ENCODE measurements around the gene HOXC9. TPM values are rescaled to one million over a fixed set of nuclear protein-coding genes. Genes with fewer than 3 reads are reported as not detected.
A peak's percentile ranks its signal among the peaks of the same experiment; 100 is the strongest.

Gene HOXC9
- total and polyA plus RNA-seq, 10 donors = 0.05 TPM; not detected in 9

- 7 to 11% (median 10%) methylated on average over 37 to 38 of the region's 38 CpGs for WGBS, 5 donors
- intact Hi-C loops (cut with DNase I; ENCODE audit: low total_unique reads) = no loop called here
- Histone ChIP-seq H3K36me3 (no peaks in the 10 kb centered on the region), H3K4me3 (no peak overlapping the region), H3K27ac (no peak overlapping the region), H3K4me1 (peaks cover 0 to 53% (median 29%) of the 10 kb centered on the region in 6 donors), H3K27me3 (replicated peaks in 1 of 7) (peaks cover 19 to 100% (median 100%) of the 10 kb centered on the region in 7 donors), H3K9me3 (no peaks in the 10 kb centered on the region)
- DNase-seq = peak; percentile 42
- TF ChIP-seq POLR2AphosphoS5 (IDR thresholded peaks at IDR 0.05) = no peak
- no peak for TF ChIP-seq CTCF (IDR thresholded peaks at IDR 0.05 in 8 of 11, conservative IDR thresholded peaks at IDR 0.05 in 3 of 11)
- TF ChIP-seq POLR2A (IDR thresholded peaks at IDR 0.05) = no peak
Observed at GRCh38 chr12:53963434-53964314, 36.3 kb upstream of the HOXC9 start.

- DNase-seq = no peak
- no peak overlapping the region for H3K27ac ChIP-seq
- H3K9me3 ChIP-seq = no peaks in the 10 kb centered on the region
- WGBS, 5 donors = 0 to 11% (median 4%) methylated on average over 2 of the region's 2 CpGs
- H3K27me3 ChIP-seq (replicated peaks in 1 of 7) = peaks cover 19 to 100% (median 99%) of the 10 kb centered on the region in 7 donors
- intact Hi-C loops (cut with DNase I; ENCODE audit: low total_unique reads) = no loop called here
- no peak overlapping the region for H3K4me3 ChIP-seq
- H3K4me1 ChIP-seq = peaks cover 0 to 53% (median 29%) of the 10 kb centered on the region in 6 donors
- TF ChIP-seq POLR2A (IDR thresholded peaks at IDR 0.05) = no peak
- no peak for TF ChIP-seq POLR2AphosphoS5 (IDR thresholded peaks at IDR 0.05)
- no peak for TF ChIP-seq CTCF (IDR thresholded peaks at IDR 0.05 in 8 of 11, conservative IDR thresholded peaks at IDR 0.05 in 3 of 11)
- H3K36me3 ChIP-seq = no peaks in the 10 kb centered on the region
Observed at GRCh38 chr12:53964315-53964713, 35.6 kb upstream of the HOXC9 start.

GRCh38 chr12:53965281-53966084 lies 34.5 kb upstream of the HOXC9 start:
- Histone ChIP-seq H3K27ac (no peak overlapping the region), H3K9me3 (no peaks in the 10 kb centered on the region), H3K4me3 (no peak overlapping the region), H3K36me3 (no peaks in the 10 kb centered on the region), H3K4me1 (peaks cover 0 to 52% (median 29%) of the 10 kb centered on the region in 6 donors), H3K27me3 (replicated peaks in 1 of 7) (peaks cover 14 to 100% (median 99%) of the 10 kb centered on the region in 7 donors)
- WGBS, 5 donors = 4 to 5% (median 5%) methylated on average over 18 of the region's 18 CpGs
- intact Hi-C loops (cut with DNase I; ENCODE audit: low total_unique reads) = no loop called here
- peak; percentile 40 for DNase-seq
- no peak for TF ChIP-seq POLR2A (IDR thresholded peaks at IDR 0.05)
- no peak for TF ChIP-seq POLR2AphosphoS5 (IDR thresholded peaks at IDR 0.05)
- no peak for TF ChIP-seq CTCF (IDR thresholded peaks at IDR 0.05 in 8 of 11, conservative IDR thresholded peaks at IDR 0.05 in 3 of 11)

- Histone ChIP-seq H3K36me3 (no peaks in the 10 kb centered on the region), H3K27me3 (replicated peaks in 1 of 7) (peaks cover 9 to 100% (median 99%) of the 10 kb centered on the region in 7 donors), H3K4me3 (no peak overlapping the region), H3K4me1 (peaks cover 0 to 47% (median 26%) of the 10 kb centered on the region in 6 donors), H3K27ac (no peak overlapping the region), H3K9me3 (no peaks in the 10 kb centered on the region)
- TF ChIP-seq CTCF (IDR thresholded peaks at IDR 0.05 in 8 of 11, conservative IDR thresholded peaks at IDR 0.05 in 3 of 11) (no peak), POLR2A (IDR thresholded peaks at IDR 0.05) (no peak), POLR2AphosphoS5 (IDR thresholded peaks at IDR 0.05) (no peak)
- peak; percentile 4 for DNase-seq
- 8 to 10% (median 10%) methylated on average over 15 of the region's 15 CpGs for WGBS, 5 donors
- intact Hi-C loops (cut with DNase I; ENCODE audit: low total_unique reads) = no loop called here
Observed at GRCh38 chr12:53966085-53966384, 33.9 kb upstream of the HOXC9 start.
